GM18867 (cell line): ENCODE data around the gene PRH1.

Experiments
- ATAC-seq: cut with Tn5 transposase; IDR thresholded peaks from one replicate; pipeline ENCODE4 v1.9.1; 2021; ENCODE audit warnings: mild to moderate bottlenecking, moderate library complexity; ENCODE audit not compliant: unreplicated experiment

PRH1 gene

DNA sequence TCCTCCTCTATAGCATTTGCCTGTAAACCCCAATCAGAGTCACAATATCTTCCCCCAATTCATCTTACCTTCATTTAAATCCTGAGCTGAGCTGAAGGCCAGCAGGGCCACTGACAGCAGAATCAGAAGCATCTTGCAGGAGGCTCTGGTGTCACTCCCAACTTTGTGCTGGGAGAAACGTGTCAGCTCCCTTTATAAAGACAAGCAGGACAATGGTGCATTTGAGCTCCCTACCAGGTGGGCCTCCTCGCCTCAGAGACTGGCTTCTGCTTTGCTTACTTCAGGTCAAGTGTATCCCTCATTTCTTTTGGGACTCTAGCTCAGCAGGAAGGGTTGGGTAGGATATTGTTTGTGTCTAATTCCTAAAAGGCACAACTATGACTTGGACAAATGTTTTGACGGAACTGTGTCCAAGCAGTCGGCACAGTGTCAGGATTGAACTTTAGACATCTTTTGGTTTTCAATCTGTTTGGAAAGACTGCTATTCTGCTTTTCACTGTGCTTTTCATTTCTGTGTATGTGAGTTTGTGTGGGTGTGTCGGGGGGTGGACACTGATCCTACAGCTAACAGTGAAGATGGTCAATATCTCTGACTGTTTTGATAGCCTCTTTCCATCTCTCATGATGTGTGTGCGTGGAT lies at the start of gene PRH1:
TSS of gene PRH1 (minus strand) at position 170 of the 640 bp plus-strand sequence. CDS start at position 132, 38 bp downstream.
- ATAC-seq: no peak

DNA sequence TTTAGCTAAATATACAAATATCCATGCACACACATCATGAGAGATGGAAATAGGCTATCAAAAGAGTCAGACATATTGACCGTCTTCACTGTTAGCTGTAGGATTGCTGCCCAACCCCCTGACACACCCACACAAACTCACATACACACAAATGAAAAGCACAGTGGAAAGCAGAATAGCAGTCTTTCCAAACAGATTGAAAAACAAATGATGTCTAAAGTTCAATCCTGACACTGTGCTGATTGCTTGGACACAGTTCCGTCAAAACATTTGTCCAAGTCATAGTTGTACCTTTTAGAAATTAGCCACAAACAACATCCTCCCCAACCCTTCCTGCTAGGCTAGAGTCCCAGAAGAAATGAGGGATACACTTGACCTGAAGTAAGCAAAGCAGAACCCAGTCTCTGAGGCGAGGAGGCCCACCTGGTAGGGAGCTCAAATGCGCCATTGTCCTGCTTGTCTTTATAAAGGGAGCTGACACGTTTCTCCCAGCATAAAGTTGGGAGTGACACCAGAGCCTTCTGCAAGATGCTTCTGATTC lies 44.8 kb upstream of the PRH1 start, which contains the start of gene PRH2:
TSS of gene PRH2 (plus strand) at position 491 of the 541 bp plus-strand sequence. CDS start at position 529, 38 bp downstream.
- no peak for ATAC-seq

DNA sequence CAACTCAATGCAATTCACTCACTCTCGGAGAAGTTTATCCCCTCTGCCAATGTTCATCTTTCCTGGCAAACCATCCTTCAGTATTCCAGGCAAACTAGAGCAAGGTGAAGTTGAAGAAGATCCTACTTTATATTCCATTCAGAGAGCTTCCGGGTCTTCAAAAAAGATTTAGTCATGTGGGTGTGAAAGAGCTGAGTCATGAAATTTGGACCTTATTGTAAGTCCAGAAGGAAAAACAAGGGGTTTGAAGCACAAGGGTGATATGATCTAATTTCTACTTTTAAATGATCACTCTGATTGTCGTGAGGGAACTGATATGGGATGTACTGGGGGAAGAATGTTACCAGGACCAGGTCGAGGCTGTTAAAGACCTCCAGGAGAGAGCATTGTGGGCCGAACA lies 42.2 kb upstream of the PRH1 start:
- no peak for ATAC-seq

DNA sequence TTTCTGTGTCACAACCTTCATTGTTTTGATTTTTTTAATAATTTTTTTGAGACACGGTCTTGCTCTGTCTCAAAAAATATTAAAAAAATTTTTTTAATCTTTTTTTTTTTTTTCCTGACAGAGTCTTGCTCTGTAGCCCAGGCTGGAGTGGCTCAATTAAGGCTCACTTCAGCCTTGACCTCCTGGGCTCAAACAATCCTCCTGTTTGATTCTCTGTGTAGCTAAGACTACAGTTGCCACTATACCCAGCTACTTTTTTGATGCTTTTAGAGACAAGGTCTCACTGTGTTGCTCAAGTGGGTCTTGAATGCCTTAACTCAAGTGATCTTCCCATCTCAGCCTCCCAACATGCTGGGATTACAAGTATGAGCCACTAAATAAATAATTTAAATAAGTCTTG lies 35.8 kb upstream of the PRH1 start:
- ATAC-seq: no peak

DNA sequence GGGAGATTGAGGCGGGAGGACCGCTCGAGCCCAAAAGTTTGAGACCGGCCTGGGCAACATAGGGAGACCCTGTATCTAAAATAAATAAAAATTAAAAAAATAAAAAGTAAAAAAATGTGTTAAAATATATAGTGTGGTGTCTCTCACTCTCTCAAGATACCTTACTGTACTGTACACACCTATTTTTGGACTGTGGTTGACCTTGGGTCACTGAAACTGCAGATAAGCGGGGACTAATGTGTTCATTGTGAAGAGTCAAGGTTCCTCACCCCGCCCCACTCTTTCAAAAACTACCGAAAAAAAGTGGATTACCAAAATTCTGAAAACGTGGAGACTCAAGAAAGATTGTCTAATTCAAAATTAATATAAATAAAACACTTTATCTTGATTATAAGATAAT lies 26.3 kb upstream of the PRH1 start:
- no peak for ATAC-seq

DNA sequence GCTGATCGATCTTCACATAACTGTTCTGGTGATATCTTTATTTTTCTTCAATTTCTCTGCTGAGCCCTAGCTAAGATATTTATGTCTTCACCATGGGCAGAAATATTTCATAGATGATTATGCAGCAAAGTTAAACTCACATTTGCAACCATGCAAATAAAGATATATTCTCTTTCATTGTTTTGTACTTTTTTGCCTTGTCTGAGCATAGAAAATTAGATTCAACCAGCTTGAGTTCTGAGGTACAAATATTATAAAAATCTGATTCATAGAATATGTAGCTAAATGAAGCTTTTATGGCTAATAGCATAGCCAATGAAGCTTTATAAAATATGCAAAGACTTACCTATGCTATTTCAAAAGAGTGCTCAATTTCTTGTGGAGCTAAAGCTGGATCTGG lies 25.4 kb upstream of the PRH1 start, which contains the start of gene TAS2R13:
TSS of gene TAS2R13 (minus strand) at position 101 of the 400 bp plus-strand sequence. CDS start 264 bp downstream, outside the sequence.
- no peak for ATAC-seq

DNA sequence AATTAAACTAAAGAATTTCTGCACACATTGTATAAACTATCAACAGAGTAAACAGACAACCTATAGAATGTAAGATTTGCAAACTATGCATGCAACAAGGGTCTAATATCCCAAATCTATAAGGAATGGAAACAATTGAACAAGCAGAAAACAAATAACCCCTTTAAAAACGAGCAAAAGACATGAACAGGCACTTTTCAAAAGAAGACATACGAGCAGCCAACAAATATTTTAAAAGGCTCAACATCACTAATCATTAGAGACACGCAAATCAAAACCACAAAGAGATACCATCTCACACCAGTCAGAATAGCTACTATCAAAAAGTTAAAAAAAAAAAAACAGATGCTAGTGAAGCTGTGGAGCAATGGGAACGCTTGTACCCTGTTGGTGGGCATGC lies 20.6 kb upstream of the PRH1 start:
- no peak for ATAC-seq

DNA sequence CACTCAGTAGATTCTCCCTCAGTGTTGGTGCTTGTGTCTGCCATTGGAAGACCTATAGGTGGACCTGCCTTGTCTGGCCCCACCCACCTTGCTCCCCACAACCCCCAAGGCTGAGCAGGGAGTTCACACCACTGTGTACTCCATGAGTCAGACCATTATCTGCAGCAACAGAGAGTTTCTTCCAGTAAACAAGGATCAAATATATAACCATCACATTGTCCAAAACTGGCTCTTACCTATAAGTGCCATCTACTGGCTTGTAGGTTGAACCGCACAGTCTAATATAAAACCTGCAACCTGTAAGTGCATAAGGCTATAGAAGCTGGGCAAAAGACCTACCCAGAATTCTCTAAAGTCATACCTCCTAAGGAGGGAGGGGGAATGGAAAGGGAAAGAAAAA lies 17.4 kb upstream of the PRH1 start:
- ATAC-seq: no peak

DNA sequence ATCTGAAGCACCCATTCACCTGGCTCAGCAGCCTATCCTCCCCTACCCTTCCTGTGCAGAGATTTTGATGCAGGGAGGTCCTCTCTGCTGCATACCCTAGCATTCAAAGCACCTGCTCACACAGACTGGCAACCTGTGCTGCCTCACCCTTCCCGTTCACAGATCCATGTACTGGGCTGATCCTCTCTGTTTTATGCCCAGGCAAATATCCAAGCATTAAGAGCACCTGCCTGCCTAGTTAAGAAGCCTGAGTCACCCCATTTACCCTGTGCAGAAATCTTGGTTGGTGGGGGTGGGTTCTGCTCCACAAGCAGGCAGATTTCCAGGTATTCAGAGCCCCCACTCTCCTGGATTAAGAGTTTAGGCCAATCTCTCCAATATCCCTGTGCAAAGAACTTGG lies 16.9 kb upstream of the PRH1 start:
- no peak for ATAC-seq

DNA sequence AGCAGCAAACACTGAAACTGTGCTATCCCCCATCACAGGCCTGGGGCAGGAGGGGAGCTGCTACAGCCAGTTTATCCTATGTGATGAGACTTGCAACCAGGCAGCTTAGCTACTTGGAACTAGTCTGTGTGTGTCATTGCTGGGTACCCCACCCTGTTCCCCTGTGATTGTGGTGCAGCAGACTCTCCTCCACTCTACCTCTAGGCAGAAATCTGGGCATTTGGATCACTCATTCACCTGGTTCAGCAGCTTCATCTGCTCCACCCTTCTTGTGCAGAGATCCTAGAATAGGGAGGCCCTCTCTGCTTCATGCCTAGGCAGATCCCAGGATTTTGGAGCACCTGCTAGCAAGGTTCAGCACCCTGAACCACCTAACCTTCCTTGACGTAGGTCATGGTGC lies 16.5 kb upstream of the PRH1 start:
- ATAC-seq: no peak

DNA sequence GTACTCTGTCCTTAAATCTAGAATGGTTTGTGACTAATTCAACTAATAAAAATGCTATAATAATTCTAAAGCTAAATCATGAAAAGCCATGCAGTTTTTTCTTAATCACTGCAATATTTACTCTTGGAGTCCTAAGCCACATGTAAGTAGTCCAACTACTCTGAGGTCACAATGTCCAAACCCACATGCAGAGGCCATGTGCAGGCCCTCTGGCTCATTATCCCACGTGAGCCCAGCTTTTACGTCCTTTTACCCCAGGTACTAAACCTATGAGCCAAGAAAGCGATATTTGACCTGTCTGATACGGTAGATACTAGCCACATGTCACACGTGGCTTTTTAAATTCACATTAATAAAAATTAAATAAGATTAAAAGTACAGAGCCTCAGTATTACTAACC lies 12.8 kb upstream of the PRH1 start:
- ATAC-seq: no peak

DNA sequence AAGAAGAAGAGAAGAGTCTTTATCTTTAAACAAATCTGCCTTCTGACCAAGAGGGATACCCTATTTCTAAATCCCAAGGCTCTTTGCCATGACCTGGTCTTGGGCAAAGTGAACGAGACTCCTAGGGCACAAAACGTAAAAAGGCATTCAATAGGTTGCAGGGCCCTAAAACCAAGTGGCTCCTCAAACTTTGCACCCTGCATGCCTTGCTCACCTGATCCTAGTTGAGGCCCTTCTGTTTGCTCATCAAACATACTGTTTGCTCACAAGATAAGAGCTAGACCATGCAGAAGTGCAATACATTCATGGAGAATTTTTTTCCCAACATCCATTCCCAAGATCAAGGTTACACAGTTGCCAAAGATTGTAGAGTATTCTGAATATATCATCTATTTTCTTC lies 7.9 kb upstream of the PRH1 start:
- no peak for ATAC-seq

DNA sequence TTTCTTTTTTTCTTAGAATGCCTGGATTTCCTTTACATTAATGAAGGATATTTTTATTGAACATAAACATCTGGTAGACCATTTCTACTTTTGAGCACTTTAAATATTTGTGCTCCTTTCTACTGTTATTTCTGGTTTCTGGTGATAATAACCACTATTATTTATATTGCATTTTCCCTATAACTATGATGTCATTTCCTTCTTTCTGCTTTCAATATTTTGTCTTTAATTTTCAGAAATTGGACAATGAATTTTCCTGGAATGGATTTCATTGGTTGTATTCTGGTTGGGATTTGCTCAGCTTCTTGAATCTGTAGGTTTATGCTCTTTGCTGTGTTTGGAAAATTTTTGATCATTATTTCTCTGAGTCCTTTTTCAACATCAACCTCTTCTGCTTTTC lies 5.2 kb upstream of the PRH1 start:
- no peak for ATAC-seq

DNA sequence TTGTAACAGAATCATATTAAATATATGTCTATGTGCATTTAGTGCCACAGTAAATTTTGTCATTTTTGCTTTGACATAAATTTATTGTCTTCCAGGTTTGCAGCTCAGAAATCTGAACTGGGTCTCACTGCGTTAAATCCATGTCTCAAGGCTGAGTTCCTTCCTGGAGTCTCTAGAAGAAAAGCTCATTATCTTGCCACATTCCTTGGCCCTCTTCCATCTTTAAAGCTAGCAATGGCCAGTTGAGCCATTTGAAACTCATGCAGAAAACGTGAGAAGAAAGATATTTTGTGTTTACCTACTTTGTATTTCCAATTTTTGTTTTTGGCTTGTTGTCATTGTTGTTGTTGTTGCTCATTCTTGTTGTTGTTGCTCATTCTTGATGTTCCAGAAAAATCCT lies 10.7 kb downstream of the PRH1 start:
- ATAC-seq: no peak

DNA sequence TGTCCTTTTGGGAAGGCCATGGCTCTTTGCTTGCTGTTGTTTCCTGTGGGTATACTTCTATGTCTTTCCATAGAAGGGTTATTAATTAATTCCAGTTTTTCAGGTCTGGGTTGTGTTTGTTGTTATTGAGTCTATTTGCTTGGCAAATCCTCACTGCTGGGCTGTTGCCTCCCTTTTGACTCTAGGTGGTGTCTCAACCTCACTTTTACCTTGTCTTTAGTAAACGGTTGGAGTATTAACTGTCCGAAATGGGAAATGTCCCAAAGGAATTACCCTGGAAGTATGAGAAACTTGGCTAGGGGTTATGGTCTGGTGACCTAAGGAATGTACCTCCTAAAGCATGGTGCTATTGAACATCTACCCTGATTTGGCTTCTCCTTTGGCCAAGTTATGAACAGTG lies 16.7 kb downstream of the PRH1 start:
- no peak for ATAC-seq

DNA sequence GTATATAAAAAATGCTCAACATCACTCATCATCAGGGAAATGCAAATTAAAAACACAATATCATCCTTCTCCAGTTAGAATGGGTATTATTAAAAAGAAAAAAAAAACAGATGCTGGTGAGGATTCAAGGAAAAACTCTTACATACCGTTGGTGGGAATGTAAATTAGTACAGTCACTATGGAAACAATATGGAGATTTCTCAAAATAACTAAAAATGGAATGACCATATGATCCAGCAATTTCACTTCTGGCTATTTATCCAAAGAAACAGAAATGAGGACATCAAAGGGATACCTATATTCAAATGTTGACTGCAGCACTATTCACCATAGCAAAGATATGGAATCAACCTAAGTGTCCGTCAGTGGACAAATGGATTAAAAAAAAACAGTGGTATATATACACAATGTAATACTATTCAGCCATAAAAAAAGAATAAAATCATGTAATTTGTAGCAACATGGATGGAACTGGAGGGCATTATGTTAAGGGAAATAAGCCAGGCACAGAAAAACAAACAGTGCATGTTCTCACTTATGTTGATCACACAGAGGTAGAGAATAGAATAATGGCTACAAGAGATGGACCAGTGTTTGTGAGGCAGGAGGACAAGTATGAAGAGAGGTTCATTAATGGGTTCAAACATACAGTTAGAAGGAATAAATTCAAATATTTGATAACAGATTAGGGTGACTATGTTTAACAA lies 20.4 kb downstream of the PRH1 start:
- no peak for ATAC-seq

DNA sequence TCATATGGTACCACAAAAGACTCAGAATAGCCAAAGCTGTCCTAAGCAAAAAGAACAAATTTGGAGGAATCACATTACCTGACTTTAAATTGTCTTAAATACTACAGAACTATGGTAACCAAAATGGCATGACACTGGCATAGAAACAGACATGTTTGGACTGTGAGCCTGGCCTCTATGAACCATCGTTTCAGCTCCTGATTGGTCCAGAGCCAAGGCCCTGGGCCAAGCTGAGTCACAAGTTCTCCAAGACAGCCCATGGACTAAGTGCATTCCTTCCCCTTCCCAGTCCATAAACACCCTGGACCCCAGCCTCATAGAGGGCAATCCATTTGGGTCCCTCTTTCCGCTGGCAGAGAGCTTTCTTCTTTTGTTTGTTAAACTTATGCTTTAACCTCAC lies 22.7 kb downstream of the PRH1 start:
- ATAC-seq: no peak

DNA sequence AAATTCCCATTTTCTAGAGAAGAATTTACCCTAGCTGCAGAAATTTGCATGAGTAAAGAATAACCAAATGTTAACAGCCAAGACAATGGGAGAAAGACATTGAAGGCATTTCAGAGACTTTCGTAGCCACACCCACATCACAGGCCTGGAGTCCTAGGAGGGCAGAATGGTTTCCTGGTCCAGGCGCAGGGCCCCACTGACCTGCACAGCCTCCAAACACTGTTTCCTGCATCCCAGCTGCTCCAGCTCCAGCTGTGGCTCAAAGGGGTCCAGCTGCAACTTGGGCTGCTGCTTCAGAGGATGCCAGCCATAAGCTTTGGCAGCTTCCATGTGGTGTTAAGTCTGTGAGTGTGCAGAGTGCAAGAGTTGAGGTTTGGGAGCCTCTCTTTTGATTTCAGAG lies 28.2 kb downstream of the PRH1 start:
- ATAC-seq: no peak

DNA sequence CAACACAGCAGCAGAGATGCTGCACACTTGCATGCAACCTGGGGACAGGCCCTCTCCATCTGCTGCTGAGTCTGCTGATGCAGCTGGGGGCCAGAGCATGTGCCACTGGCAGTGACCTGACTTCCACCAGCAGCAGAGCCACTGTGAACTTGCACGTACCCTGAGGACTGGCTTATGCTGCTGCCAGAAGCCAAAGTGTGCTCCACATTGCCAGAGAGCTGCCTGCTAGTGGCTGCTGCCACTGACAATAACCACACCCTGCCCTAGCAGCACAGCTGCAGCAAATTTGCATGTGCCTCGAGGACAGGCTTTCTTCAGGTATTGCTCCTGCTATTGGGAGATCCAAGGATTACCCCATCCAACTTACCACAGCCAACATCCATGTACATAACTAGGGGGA lies 30.3 kb downstream of the PRH1 start:
- no peak for ATAC-seq

DNA sequence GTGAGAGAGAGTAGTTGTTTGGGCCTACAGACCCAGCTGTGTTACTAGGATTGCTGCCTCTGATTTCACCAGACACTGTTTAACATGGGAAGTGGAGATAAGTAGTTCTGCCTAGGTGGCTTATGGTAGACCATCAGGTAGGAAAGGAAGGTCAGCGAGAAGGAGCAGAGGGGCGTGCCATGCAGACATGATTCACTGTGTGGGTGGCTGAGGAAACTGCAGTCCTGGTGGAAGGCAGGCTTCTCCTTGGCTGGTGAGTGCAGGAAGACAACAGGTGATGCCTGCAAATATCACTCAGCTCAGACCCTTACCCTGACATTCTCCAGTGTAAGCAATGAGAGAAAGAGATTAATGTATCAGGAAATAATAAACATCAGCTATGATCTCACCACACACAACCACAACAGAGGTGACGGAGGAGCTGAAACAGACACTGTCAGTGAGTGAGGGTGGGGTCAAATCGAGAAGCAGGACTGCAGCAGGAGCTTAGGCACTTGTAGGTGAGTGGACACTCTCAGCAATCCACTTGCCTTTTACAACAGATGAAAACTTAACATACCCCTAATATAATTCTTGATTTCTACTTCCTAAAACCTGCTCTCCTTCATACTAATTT lies 32.7 kb downstream of the PRH1 start:
- ATAC-seq: no peak

DNA sequence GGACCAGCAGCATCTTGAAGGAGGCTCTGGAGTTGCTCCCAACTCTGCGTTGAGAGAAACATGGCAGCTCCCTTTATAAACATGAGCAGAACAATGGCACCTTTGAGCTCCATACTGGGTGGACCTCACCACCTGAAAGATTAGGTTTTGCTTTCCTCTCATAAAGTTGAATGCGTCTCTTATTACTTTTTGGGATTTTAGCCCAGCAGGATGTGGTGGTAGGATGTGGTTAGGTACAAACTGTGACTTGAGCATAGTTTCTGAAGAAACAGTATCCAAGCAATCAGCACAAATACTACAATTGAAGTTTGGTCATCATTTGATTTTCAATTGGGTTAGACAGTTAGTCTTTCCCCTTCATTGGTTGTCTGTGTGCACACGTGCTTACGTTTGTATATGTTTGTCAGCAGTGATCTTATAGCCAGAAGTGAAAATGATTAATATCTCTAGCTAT lies 34.6 kb downstream of the PRH1 start, which contains the start of gene PRR4:
TSS of gene PRR4 (minus strand) at position 51 of the 454 bp plus-strand sequence. CDS start at position 13, 38 bp downstream.
- no peak for ATAC-seq

DNA sequence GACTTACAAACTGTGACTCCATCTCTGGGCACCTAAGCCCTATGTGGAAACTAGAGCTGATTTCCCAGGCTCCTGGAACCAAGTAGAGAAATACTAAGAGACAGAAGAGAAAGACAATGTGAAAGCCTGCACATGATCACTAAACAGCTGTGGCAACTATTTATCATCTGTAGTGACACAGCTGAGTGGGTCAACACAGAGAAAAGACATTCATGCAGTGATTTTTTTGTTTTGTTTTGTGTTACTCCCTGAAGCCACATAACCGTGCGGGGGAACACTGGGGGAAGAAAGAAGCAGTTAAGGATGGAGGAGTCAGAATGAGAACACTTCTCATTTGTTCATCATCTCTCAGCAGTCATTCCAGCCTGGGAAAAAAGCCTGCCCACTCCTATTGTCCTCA lies 36.3 kb downstream of the PRH1 start:
- ATAC-seq: no peak
